KOPT-K1 (cell line): ENCODE data around the gene PCCA.

Experiments
- H3K27ac ChIP-seq: fragments of 200-600 bp; sonication (generic); 2 replicates; pipeline ENCODE4 v1.5.1; 2016; ENCODE audit warnings: antibody characterized with exemption, mild to moderate bottlenecking, low read depth, low read length; ENCODE audit not compliant: poor library complexity, severe bottlenecking
- H3K36me3 ChIP-seq: fragments of 200-600 bp; sonication (generic); 2 replicates; pipeline ENCODE4 v1.5.1; 2017; ENCODE audit warnings: antibody characterized with exemption, mild to moderate bottlenecking, low read length, moderate library complexity; ENCODE audit not compliant: insufficient read depth
- H3K9me3 ChIP-seq: fragments of 200-600 bp; sonication (generic); 2 replicates; pipeline ENCODE4 v1.5.1; 2017; ENCODE audit warnings: antibody characterized with exemption, low read length, mild to moderate bottlenecking; ENCODE audit not compliant: insufficient read depth, poor library complexity, severe bottlenecking

The PCCA gene

GRCh38 chr13:100510208-100510957 is 421.5 kb downstream of the PCCA start:
- H3K36me3 ChIP-seq, result no peaks in the 10 kb centered on the region
- H3K9me3 ChIP-seq, result no peaks in the 10 kb centered on the region
- H3K27ac ChIP-seq, result no peak overlapping the region

GRCh38 chr13:100511466-100511865 is 422.6 kb downstream of the PCCA start:
- no peaks in the 10 kb centered on the region for H3K36me3 ChIP-seq
- no peak overlapping the region for H3K27ac ChIP-seq
- H3K9me3 ChIP-seq, result no peaks in the 10 kb centered on the region

- H3K9me3 ChIP-seq, result no peaks in the 10 kb centered on the region
- H3K36me3 ChIP-seq, result no peaks in the 10 kb centered on the region
- no peak overlapping the region for H3K27ac ChIP-seq
Measured at GRCh38 chr13:100512422-100512821, 423.5 kb downstream of the PCCA start.

GRCh38 chr13:100513171-100513570 is 424.3 kb downstream of the PCCA start:
- Histone ChIP-seq H3K9me3 (no peaks in the 10 kb centered on the region), H3K27ac (no peak overlapping the region), H3K36me3 (no peaks in the 10 kb centered on the region)

GRCh38 chr13:100513987-100514670 is 425.2 kb downstream of the PCCA start:
- Histone ChIP-seq H3K36me3 (no peaks in the 10 kb centered on the region), H3K27ac (no peak overlapping the region), H3K9me3 (no peaks in the 10 kb centered on the region)

- no peak overlapping the region for H3K27ac ChIP-seq
- H3K36me3 ChIP-seq, result no peaks in the 10 kb centered on the region
- H3K9me3 ChIP-seq, result no peaks in the 10 kb centered on the region
Measured at GRCh38 chr13:100514788-100515409, 426.0 kb downstream of the PCCA start.

GRCh38 chr13:100515410-100515800 is 426.5 kb downstream of the PCCA start:
- Histone ChIP-seq H3K9me3 (no peaks in the 10 kb centered on the region), H3K27ac (no peak overlapping the region), H3K36me3 (no peaks in the 10 kb centered on the region)

GRCh38 chr13:100517135-100517534 is 428.2 kb downstream of the PCCA start:
- H3K36me3 ChIP-seq, result no peaks in the 10 kb centered on the region
- no peaks in the 10 kb centered on the region for H3K9me3 ChIP-seq
- no peak overlapping the region for H3K27ac ChIP-seq

- H3K36me3 ChIP-seq, result no peaks in the 10 kb centered on the region
- H3K9me3 ChIP-seq, result no peaks in the 10 kb centered on the region
- H3K27ac ChIP-seq, result no peak overlapping the region
Measured at GRCh38 chr13:100517728-100518127, 428.8 kb downstream of the PCCA start.

GRCh38 chr13:100518394-100519062 is 429.6 kb downstream of the PCCA start:
- Histone ChIP-seq H3K36me3 (no peaks in the 10 kb centered on the region), H3K27ac (no peak overlapping the region), H3K9me3 (no peaks in the 10 kb centered on the region)

GRCh38 chr13:100519626-100520025 is 430.7 kb downstream of the PCCA start:
- H3K36me3 ChIP-seq, result no peaks in the 10 kb centered on the region
- no peak overlapping the region for H3K27ac ChIP-seq
- no peaks in the 10 kb centered on the region for H3K9me3 ChIP-seq

- H3K27ac ChIP-seq, result no peak overlapping the region
- no peaks in the 10 kb centered on the region for H3K36me3 ChIP-seq
- H3K9me3 ChIP-seq, result no peaks in the 10 kb centered on the region
Measured at GRCh38 chr13:100520936-100521850, 432.3 kb downstream of the PCCA start.

- Histone ChIP-seq H3K36me3 (no peaks in the 10 kb centered on the region), H3K9me3 (no peaks in the 10 kb centered on the region), H3K27ac (no peak overlapping the region)
Measured at GRCh38 chr13:100521851-100522617, 433.1 kb downstream of the PCCA start.
